AG10803 (cell line): ENCODE measurements around the gene GPX4.
"Not testable (repeated sequence)": the region's sequence is repeated elsewhere in the genome, so short reads cannot be mapped to it uniquely, and the experiment has no call there.

Experiments used
- DNase-seq: peaks from one replicate; pipeline ENCODE4 v3.0.0; 2010; ENCODE audit warnings: low read depth
- H3K4me3 ChIP-seq: 2 replicates; pipeline ENCODE4 v1.5.1; 2011; ENCODE audit warnings: mild to moderate bottlenecking, low read length, control low read depth
- CTCF ChIP-seq: conservative IDR thresholded peaks from 2 replicates; pipeline ENCODE4 v1.5.1; 2011; ENCODE audit warnings: mild to moderate bottlenecking, low read length, control low read depth, inconsistent platforms

The GPX4 gene

GRCh38 chr19:1128106-1128505 is 24.3 kb downstream of the GPX4 start:
- no peak overlapping the region for H3K4me3 ChIP-seq
- no peak for TF ChIP-seq CTCF
- no peak for DNase-seq

- not testable (repeated sequence) for H3K4me3 ChIP-seq, DNase-seq
These were observed 25.3 kb downstream of the GPX4 start for GRCh38 chr19:1129084-1129483.

GRCh38 chr19:1129535-1129934 is 25.7 kb downstream of the GPX4 start:
- DNase-seq, result no peak
- H3K4me3 ChIP-seq, result peak overlapping the region; percentile 87
- TF ChIP-seq CTCF, result no peak

- DNase-seq, result no peak
- no peak for TF ChIP-seq CTCF
- H3K4me3 ChIP-seq, result peak overlapping the region; percentile 87
These were observed 27.2 kb downstream of the GPX4 start for GRCh38 chr19:1130771-1131717.

- peak; percentile 89 for DNase-seq
- peak; percentile 18; the same call in 1 of the 2 replicates for TF ChIP-seq CTCF
- peak overlapping the region; percentile 87 for H3K4me3 ChIP-seq
These were observed 28.1 kb downstream of the GPX4 start for GRCh38 chr19:1131718-1132551.

- H3K4me3 ChIP-seq, result peak overlapping the region; percentile 87
- DNase-seq, result no peak
- no peak for TF ChIP-seq CTCF
These were observed 29.0 kb downstream of the GPX4 start for GRCh38 chr19:1132552-1133383.

- TF ChIP-seq CTCF, result no peak
- H3K4me3 ChIP-seq, result no peak overlapping the region
- no peak for DNase-seq
These were observed 29.7 kb downstream of the GPX4 start for GRCh38 chr19:1133471-1133929.
